Measurements from ENCODE around the gene SCRN3.

DNA sequence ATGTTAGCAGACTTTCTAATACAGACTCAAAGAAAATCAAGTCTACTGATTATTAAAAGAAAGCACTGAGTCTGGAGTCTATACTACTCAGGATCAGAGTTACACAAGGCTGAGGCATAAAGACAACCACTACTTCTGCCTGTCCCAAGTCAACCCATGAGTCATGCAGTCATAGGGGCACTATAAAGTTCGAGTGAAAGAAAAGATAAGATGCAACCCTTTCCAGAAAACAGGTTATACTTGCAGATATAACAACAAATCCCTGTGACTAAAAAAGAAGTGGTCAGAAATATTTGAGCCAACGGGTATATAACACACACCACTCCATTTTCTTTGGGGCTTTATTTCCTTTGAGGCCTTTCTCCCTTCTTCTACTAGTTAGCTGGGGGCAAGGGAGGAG is 18.6 kb upstream of the SCRN3 start:
- TF ChIP-seq, protein P1, sequence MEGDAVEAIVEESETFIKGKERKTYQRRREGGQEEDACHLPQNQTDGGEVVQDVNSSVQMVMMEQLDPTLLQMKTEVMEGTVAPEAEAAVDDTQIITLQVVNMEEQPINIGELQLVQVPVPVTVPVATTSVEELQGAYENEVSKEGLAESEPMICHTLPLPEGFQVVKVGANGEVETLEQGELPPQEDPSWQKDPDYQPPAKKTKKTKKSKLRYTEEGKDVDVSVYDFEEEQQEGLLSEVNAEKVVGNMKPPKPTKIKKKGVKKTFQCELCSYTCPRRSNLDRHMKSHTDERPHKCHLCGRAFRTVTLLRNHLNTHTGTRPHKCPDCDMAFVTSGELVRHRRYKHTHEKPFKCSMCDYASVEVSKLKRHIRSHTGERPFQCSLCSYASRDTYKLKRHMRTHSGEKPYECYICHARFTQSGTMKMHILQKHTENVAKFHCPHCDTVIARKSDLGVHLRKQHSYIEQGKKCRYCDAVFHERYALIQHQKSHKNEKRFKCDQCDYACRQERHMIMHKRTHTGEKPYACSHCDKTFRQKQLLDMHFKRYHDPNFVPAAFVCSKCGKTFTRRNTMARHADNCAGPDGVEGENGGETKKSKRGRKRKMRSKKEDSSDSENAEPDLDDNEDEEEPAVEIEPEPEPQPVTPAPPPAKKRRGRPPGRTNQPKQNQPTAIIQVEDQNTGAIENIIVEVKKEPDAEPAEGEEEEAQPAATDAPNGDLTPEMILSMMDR (conservative IDR thresholded peaks at IDR 0.05; ENCODE audit: low read depth, low read length), result no peak
- TF ChIP-seq POLR2A (IDR thresholded peaks at IDR 0.05; ENCODE audit: low read depth, low read length) (no peak), RFX5 (IDR thresholded peaks at IDR 0.05; ENCODE audit: low read depth, low read length) (no peak), CHD1 (IDR thresholded peaks at IDR 0.05; ENCODE audit: low read depth, low read length) (no peak), BHLHE40 (IDR thresholded peaks at IDR 0.05; ENCODE audit: low read depth, low read length) (no peak), RAD21 (IDR thresholded peaks at IDR 0.05; ENCODE audit: low read length) (no peak), CEBPB (IDR thresholded peaks at IDR 0.05; ENCODE audit: low read depth, low read length) (no peak)

All from IMR-90 (cell line).